Fibroblast of skin of left biceps (primary cell): ENCODE results near the gene CSF1R.

Experiments
- DNase-seq, 2 experiments: peaks; one replicate each; pipeline ENCODE4 v3.0.0-alpha.2; 2013; ENCODE audit warnings: low read depth in 2 of 2

CSF1R gene

DNA sequence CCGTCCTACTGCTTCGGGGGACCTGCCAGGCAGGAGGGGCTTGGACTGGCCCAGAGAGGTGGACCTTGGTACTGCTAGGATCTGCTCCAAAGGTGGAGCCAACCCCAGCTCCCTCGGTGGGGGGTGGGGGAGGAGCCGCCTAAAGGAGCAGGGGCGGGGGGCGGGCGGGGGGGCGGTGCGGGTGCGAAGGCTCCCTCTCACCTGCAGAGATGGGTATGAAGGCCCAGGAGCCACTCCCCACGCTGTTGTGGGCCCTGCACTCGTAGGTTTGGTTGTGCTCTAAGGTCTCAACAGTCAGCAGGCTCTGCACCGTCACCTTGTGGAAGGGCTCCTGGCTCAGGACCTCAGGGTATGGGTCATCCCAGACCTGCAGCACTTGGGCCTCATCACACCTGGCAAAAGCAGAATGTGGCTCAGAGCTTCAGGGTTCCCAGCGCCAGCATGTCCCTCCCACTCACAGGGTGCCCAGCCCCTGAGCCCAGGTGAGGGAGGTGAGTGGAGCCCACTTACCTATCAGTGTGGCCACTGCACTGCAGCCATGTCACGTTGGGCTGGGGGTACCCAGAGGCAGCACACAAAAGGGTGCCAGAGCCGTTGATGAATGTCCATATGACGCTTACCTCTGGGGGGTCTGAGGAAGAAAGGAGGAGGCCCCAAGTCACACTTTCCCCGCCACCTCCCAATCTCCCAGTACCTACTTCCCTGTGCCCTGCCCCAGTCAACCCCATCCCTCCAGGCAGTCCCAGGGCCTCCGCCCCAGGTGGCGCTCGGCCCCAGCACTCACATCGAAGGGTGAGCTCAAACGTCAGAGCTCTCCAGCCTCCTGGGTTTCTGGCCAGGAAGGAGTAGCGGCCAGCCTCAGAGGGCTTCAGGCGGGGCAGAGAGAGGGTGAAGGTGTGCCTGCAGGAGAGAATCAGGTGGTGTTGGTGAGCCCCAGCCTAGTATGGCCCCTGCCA lies 16.4 kb downstream of the CSF1R start:
- no peak for DNase-seq

DNA sequence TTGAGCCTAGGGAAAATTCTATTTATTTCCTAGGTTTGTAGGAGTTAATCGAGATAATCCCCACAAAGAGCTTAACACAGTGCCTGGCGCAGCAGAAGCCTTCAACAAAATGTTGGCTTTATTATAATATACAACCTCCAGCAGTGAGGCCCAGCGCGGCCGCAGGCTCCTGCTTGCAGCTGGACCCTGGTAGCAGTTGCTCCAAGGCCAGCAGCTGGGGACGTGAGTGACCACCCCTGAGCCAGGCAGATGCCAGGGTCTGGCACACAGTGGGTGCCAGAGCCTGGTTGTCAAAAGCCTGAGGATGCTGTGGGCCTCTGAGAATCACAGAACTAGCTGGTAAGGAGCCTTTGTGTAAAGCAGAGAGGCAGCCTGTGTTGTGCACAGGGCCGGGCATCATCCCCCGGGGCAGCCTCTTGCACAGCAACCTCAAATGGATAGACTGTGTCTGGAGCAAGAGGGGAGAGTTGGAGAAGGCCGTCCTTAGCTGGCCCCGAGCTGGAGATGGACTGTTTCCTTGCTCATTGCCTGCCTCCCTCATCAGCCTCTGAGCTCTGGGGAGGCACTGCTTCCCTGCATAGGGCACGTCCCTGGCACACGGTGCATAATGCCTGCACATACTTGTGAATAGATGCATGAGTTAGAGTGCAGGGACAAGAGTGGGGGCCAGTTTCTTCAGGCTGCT lies 17.3 kb downstream of the CSF1R start:
- DNase-seq = no peak

DNA sequence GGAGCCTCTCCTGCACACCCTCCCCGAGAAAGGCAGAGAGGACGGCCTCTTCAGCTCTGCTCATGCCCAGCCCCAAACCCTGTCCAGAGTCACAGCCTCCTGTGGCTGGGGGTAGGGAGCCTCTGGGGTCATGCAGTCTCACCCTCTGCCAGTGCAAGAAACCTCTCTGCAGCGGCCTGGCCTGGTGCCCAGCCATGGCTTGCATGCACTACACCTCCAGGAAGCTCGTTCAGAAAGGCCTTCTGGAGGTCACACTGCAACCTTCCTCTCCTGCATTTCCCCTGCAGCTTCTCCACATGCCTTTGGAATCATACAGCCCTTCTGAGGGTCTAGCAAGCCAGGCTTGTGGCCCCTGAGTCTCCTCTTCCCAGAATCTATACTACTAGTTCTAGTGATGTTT lies 17.9 kb downstream of the CSF1R start:
- no peak for DNase-seq

DNA sequence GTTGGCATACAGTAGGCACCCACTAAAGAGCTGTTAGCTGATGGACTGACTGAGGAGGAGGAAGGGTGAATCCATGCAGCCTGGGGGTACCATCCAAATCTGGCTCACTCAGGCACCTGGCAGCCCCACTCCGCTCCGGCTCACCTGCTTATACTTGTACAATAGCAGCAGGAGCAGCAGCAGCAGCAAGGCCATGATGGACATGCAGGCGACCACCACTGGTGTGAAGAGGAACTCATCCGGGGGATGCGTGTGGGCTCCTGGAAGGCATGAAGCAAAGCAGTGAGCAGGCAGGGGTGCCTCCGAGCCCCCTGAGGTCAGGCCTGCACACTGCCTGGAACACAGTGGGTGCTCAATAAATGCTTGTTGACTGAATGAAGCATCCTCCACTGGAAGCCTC lies 18.3 kb downstream of the CSF1R start:
- no peak for DNase-seq

DNA sequence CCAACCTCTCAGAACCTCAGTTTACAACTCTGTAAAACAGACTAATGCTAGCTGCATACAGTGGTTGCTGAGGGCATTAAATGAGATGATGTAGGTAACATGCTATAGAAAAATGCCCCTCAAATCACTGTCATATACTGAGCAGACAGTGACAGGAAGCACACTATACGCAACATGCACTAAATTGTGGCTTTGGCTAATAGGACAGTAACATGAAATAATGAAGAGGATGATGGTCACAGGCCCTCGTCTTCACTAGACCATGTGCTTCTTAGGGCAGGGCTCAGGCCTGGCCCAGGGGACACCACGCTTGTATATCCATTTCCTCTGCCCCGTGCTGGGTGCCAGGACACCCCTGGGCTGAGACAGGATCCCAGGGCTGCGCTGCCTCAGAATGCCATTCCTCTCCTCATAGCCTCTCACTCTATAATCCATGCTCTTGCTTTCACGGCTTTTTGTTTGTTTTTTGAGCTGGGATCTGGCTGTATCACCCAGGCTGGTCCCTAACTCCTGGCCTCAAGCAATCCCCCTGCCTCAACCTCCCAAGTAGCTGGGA lies 18.9 kb downstream of the CSF1R start:
- DNase-seq = no peak

DNA sequence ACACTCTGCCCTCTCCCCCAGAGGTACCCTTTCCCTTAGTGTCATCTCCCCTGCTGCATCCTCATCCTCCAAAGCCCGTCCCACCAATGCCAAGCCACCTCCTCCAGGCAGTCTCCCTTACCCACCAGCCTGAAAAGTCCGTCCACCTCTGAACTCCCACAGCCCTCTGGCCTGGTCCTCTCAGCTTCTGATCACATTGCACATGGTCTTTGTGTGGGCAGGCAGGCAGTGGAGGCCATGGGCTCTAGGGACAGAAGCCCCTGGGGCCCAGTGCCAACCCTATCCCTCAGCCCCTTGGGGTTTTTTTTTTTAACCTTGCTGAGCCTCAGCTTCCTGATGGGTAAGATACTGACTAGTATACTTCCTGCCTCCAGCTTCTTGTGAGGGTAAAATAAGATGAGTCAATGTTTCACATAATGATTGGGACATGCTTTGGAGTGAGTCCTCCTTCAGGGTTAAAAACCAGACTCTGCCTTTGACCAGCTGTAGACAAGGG lies 19.4 kb downstream of the CSF1R start:
- no peak for DNase-seq

DNA sequence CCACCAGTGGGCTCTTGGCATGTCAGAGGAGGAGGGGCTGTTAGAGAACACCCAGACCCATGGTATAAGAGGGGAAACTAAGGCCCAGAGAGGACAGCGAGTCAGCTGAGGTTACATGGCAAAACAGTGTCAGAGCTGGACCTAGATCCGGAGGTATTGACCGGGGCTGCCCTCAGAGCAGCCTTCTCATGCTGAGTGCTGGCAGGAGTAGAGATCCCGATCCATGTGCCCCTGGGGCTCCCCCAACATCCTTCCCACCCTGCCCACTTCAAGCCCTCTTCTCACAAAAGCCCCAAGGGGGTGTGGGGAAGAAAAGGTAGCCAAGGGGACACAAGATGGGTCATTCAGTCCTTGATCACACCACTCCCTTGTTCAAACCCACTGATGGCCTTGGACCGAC lies 19.9 kb downstream of the CSF1R start:
- DNase-seq = no peak

DNA sequence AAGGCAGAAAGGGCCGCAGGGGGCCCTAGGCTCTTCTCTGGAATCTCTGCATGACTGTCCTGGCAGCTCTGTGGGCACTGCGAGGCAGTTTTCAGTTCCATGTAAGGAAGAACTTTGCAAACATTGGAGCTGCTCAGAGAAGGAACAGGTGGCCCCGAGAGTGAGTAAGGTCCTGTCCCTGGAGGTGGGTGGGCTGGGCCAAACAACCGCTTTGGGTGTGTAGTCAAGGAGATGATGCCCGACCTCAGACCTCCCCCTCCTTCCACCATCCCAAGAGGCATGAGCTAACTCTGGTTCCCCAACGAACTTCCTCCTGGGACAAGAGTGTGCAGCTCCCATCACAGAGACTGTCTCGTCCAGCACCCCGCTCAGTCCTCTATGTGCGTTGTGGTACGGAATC lies 20.5 kb downstream of the CSF1R start:
- no peak for DNase-seq

DNA sequence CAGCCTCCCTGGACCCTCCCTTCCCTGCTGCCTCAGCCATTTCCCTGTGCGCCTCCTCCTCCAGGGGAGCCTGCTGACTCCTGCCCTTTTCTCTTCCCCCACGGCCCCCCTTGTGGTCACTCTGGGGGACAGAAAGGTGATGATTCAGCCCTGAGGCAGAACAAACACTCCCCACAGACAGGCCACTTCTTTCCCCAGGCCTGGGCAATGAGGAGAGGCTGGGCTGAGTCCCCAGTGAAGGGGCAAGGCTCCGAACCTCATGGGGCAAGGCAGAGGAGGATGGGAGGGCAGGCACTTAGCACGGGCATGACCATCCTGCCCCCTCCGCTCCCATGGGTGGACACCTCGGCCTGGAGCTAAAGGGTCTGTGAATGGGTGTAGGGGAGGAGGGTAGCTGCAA lies 21.0 kb downstream of the CSF1R start:
- DNase-seq = no peak

DNA sequence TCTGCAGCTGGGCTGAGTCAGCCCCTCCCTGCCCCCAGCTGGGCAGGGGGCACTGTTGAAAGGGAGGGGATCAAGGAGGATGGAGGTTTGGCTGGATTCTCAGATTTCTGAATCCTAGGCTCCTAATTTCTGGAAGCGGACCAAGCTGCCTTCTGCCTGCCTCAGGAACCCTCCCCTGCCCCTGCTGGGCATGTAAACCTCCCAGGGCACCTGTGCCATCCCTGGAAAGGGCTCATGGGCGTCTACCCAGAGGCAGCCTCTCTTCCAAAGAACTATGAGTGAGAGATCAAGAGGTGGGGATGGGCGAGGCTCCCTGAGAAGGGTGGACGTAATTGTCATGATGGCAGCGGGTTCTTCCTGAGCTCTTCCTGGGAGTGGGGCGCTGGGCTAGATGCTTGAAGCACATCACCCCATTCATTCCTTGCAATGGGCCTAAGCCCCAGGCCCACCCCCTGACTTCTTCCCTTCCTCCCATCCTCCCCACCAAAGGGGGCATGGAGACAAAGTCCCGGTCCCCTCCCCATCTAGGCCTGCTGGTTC lies 21.6 kb downstream of the CSF1R start:
- no peak for DNase-seq

DNA sequence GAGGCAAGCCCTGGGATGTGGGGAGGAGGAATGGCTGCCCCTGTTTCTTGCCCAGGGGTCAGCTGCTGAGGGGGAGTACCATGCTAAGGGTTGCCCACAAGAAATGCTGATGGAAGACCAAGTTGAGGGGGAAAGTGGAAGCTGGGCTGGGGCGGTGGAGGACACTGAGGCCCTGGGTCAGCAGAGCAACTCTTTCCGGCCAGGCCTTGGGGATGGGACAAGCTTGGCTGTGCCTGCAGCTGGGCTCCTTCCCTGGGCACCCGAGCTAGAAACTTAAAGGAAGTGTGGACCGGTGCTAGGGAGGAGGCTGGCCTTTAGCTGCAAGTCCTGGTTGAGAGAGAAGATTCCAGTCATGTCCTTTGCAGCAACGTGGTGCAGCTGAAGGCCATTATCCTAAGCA lies 22.7 kb downstream of the CSF1R start:
- no peak for DNase-seq

DNA sequence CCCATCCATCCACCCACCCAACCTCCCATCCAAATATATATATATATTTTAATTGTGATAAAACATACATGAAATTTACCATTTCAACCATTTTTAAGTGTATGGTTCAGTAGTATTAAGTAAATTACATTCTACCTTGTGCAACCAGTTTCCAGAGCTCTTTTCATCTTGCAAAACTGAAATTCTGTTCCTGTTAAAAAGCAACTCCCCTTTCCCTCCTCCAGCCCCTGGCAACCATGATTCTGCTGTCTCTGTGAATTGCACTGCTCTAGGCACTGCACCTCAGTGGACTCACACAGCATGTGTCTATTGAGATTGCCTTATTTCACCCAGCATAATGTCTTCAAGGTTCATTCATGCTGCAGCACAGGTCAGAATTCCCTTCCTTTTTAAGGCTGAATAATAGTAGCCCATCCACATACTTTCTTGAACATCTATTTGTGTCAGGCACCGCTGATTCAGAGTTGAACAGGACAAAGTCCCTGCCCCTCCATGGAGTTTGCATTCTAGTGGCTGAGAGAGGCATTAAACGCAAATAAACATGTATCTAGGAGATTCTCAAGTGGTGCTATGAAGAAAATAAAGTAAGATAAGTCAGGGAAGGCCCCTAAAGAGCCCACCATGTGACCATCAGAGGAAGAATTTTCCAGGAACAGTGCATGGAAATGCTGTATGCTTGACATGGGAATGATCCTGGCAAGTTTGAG lies 24.0 kb downstream of the CSF1R start:
- DNase-seq = no peak

DNA sequence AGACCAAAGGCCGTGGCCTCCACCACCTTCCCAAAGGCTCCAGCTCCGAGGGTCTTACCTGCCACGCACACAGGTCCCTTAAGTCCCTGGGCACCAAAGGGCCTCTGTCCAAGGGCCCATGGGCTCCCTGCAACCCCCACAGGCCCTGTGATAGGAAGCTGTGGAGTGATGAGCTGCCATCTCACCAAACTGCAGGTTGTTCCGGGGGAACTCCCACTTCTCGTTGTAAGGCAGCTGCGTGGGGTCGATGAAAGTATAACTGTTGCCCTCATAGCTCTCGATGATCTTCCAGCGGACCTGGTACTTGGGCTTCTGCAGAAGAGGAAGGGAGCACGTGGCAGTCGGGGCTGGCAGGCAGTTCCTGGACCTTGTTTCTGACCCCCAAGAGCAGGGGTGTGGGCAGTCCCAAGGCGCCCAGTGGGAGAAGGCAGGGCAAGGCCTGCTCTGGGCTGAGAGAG lies 24.8 kb downstream of the CSF1R start:
- no peak for DNase-seq

DNA sequence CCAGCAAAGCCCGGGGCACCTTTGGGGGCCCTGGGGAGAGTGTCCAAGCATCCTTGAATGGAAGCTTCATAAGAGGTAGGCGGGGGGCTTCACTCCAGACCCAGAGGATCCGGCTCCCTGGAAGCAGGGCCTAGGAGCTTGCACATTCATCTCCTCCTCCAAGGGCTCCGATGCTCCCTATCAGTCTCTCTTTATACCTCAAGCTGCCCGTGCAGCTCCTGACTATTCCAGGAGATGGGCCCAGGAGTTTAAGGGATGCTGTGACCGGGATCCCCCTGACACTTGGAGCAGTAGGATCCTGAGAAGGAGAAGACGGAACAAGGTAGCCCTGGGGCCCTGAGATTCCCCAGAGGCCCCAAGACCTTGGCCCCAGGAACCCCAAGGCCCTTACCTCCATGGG lies 25.9 kb downstream of the CSF1R start:
- DNase-seq = no peak

DNA sequence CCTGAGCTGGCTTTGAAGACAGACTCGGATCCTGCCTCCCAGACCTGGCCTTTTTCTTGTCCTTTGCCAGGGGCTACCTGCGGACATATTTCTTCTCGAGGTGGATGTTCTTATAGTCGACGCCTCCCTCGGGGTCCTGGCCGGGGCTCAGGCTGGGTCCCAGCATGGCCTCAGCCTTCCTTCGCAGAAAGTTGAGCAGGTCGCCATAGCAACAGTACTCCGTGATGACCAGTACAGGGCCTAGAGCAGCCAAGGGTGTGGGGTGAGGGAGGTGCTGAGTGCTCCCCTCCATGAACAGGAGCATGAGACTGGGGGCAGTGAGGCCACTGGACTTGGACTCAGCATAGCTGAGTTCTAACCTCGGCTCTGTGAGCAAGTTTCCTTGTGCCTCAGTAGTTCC lies 26.7 kb downstream of the CSF1R start:
- no peak for DNase-seq

DNA sequence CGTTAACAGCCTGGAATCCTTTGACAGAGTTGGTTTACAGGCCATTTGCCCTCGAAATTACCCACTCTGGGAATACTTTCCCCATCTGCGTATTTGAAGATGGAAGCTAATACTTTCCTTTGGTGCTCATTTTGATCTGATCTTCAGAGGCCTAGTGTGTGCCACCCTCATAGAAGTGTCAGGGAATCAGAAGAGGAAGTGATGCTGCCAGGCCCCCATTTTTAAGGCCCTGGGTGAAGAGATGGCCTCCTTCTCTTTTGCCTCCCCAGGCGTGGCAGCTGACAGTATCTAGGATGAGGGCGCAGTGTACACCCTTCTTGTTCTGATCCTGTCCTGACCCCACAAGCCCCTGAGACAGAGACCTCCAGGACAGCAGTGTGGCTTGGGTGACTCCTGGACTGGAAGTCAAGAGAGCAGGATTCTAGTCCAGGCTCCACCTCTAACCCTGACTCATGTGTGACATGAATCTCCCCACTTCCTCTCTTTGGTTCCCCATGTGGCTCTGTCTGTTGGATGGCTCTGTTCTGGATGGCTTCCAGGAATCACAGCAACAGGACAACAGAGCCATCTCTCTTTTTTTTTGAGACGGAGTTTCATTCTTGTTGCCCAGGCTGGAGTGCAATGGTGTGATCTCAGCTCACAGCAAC lies 27.8 kb downstream of the CSF1R start:
- DNase-seq = no peak

DNA sequence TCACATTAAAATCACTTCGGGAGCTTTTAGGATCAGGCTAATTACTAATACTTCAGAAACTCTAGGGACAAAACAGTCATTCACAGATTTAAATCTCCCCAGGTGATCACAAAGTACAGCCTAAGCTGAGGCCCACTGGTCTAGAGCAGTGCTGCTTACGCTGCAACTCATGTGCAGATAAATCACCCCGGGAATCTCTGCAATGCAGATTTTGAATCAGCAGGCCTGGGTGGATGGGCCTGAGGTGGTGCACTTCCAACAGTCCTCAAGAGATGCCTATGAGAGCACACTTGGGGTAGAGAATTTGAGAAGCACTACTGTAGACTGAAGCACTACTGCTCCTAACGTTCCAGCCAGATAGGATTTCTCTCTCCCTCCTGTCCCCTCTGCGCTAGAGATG lies 28.4 kb downstream of the CSF1R start:
- no peak for DNase-seq

DNA sequence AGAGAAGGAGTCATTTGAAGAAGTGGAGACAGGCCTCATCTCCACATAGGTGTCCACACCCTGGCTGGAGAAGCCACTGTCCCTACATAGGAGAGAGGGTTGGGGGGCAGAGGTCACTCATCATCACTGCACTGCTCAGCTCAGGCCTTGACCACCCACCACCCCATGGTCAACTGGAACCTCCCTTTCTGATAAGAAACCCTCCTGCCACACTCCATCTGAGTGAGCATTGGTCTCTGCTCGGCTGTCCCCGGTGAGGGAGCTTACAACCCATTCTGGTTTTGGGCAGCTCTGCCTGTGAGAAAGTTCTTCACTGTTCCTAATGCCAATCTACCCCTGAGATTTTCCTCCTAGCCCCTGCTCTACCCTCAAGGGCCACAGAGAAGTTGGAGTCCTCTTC lies 28.8 kb downstream of the CSF1R start:
- DNase-seq = no peak

DNA sequence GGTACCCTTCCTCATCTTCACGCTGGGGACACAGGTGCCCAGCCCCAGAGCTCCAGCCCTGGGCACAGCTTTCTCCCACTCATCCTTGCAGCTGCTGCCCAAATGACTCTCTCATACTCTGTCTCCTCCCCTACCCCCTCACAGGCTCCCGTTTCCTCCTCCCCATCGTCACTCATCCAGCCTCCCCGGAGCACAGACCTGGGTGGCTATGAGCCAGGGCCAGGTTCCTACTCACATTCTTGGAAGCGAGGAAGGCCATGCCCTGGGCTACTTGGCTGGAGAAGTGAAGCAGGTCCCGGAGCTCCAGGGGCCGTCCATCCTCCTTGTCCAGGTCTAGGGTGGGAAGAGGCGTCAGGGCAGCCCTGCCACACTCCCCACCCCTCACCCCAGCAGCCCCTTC lies 29.3 kb downstream of the CSF1R start:
- no peak for DNase-seq

DNA sequence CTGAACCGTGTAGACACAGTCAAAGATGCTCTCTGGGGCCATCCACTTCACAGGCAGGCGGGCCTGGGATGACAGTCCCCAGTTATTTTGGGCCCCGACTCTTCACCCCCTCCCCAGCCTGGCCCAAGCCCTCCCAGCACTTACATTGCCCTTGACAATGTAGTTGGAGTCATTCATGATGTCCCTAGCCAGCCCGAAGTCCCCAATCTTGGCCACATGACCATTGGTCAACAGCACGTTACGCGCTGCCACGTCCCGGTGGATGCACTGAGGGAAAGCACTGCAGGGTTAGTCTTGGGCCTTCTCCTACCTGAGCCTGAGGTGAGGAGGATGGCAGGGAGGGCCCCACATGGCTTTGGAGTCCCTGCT lies 30.3 kb downstream of the CSF1R start:
- DNase-seq = no peak

DNA sequence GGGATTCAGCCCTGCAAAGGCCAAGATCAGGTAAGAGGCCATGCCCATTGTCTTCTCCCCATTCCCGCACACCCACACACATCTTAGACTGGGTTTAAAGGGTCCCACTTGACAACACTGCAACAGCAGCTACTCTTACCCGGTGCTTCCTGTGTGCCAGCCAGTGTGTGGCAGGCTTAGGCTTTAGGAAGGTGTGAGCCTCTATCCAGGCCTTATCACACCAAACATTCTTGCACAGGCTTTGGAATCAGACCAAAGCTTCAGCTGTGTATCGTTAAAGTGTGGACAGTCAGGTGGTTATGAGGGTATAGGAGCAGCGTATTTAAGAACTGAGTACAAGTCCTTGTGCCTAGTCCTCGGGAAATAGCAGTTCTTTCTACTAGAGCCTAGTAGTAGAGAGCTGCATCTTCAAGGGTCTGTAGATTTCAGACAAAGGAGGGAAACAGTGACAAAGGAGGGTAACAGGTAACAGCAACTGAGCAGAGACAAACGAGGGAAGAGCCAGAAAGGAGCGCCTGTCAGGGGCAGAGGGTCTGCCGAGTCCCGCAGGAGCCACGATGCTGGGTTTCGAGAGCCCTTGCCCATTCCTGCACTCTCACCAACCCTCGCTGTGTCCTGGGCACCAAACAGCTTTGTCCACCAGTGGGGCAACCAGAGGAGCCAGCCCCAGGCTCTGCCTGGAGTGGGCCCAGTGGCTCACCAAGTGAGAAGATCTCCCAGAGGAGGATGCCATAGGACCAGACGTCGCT lies 30.9 kb downstream of the CSF1R start:
- DNase-seq = no peak
